Measurements from ENCODE around the gene AIFM3. TPM values are rescaled to one million over a fixed set of nuclear protein-coding genes. Genes with fewer than 3 reads are reported as not detected.
A peak's percentile ranks its signal among the peaks of the same experiment; 100 is the strongest.

The AIFM3 gene
- polyA plus RNA-seq, 5 donors = 0.50 to 1.1 (median 0.76) TPM

- DNase-seq = no peak
Observed at GRCh38 chr22:21025763-21026755, 59.0 kb downstream of the AIFM3 start.

- DNase-seq = peak in 1 of 2 donors; percentile 48
Observed at GRCh38 chr22:21026783-21027692, 60.0 kb downstream of the AIFM3 start.

DNA sequence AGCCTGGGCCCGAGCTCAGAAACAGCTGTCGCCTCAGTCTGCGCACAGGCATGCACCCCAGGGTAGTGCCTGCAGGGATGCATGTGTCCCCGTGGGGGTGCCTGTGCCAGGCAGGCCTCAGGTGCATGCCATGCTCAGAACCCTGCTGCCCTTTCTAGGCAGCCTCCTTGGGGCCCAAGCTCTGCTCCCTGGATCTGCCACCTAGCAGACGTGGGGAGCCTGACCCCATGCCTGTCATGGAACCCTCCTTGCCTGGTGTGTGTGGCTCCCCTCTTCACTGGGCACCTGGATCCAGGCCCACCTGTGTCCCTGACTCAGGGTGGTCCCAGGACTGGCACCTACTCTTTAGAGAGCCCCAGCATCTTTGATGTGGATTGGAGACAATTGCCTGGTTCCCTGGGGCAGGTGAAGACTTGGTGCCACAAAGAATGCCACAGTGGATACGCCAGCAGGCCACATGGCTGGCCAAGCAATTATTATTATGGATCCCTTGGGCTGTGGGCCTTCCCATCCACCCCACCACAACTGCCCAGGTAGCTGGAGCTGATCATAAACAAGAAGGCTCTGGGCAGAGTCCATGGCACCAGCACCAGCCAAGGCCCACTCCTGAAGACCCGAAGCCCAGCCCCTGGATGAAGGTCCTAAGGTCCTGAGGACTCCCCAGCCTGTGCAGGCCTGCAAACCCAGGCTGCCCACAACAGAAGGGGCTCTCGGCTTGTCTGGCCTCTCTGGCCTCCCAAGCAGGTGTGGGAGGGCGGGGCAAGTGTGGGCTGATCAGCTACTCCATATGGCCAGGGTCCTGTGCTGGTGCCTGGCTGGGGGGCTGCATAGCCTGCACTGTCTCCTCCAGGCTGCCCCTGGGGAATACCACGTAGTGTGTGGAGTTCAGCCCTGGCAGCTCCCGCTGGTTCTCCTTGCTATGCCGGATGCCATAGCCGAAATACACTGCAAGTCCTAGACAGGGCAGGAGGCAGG lies 61.5 kb downstream of the AIFM3 start:
- DNase-seq = no peak

- DNase-seq = no peak
Observed at GRCh38 chr22:21029486-21030025, 62.5 kb downstream of the AIFM3 start.

GRCh38 chr22:21030032-21030431 lies 63.0 kb downstream of the AIFM3 start:
- no peak for DNase-seq

Other genes with a start within 250 kb of the AIFM3 start
- gene SERPIND1, start 193.1 kb upstream of the AIFM3 start, polyA plus RNA-seq (ENCODE audit: insufficient read depth in 1 of 5, insufficient read length in 5 of 5, low replicate concordance in 1 of 5) = 1 to 10 TPM in 1 of 5 donors, under 1 TPM in 4; 0.08 to 2.4 (median 0.20) TPM
- 10 to 100 TPM; 46.5 to 73.7 (median 72.2) TPM for gene PI4KA, start 108.4 kb upstream of the AIFM3 start, polyA plus RNA-seq (ENCODE audit: insufficient read depth in 1 of 5, insufficient read length in 5 of 5, low replicate concordance in 1 of 5)
- 10 to 100 TPM; 27.8 to 39.9 (median 28.8) TPM for gene SNAP29, start 108.2 kb upstream of the AIFM3 start, polyA plus RNA-seq (ENCODE audit: insufficient read depth in 1 of 5, insufficient read length in 5 of 5, low replicate concordance in 1 of 5)
- 10 to 100 TPM; 57.1 to 68.3 (median 60.3) TPM for gene CRKL, start 49.8 kb upstream of the AIFM3 start, polyA plus RNA-seq (ENCODE audit: insufficient read depth in 1 of 5, insufficient read length in 5 of 5, low replicate concordance in 1 of 5)
- gene LZTR1, start 15.0 kb downstream of the AIFM3 start, polyA plus RNA-seq (ENCODE audit: insufficient read depth in 1 of 5, insufficient read length in 5 of 5, low replicate concordance in 1 of 5) = 10 to 100 TPM; 43.4 to 67.5 (median 55.6) TPM
- gene THAP7, start 34.9 kb downstream of the AIFM3 start, polyA plus RNA-seq (ENCODE audit: insufficient read depth in 1 of 5, insufficient read length in 5 of 5, low replicate concordance in 1 of 5) = 10 to 100 TPM; 14.7 to 30.0 (median 19.2) TPM
- 1 to 10 TPM in 4 of 5 donors, under 1 TPM in 1; 0.95 to 3.4 (median 1.8) TPM for gene P2RX6, start 47.9 kb downstream of the AIFM3 start, polyA plus RNA-seq (ENCODE audit: insufficient read depth in 1 of 5, insufficient read length in 5 of 5, low replicate concordance in 1 of 5)
- under 1 TPM; 0.18 to 0.78 (median 0.46) TPM for gene SLC7A4, start 65.3 kb downstream of the AIFM3 start, polyA plus RNA-seq (ENCODE audit: insufficient read depth in 1 of 5, insufficient read length in 5 of 5, low replicate concordance in 1 of 5)
- gene LRRC74B, start 78.7 kb downstream of the AIFM3 start, polyA plus RNA-seq (ENCODE audit: insufficient read depth in 1 of 5, insufficient read length in 5 of 5, low replicate concordance in 1 of 5) = 1 to 10 TPM in 4 of 5 donors, under 1 TPM in 1; 0.25 to 2.4 (median 1.4) TPM

All from right lung (tissue), 5 donors.